NK-92 (cell line): ENCODE results near the gene TUBA4B.

Experiments
- DNase-seq: peaks from one replicate; lab custom pipeline; 2025; ENCODE audit not compliant: unreplicated experiment; lab: John Stamatoyannopoulos, UW

The TUBA4B gene

GRCh38 chr2:219252900-219253752 is at the start of gene TUBA4B:
Gene TUBA4B (plus strand): TSS chr2:219253243. CDS start chr2:219253408, 165 bp downstream.
- DNase-seq: no peak

- no peak for DNase-seq
Measured at GRCh38 chr2:219204425-219205164, 48.4 kb upstream of the TUBA4B start.

- no peak for DNase-seq
Measured at GRCh38 chr2:219205165-219205538, 47.9 kb upstream of the TUBA4B start.

GRCh38 chr2:219205981-219206327 is 47.1 kb upstream of the TUBA4B start:
- no peak for DNase-seq

- DNase-seq: peak; percentile 67
Measured at GRCh38 chr2:219206328-219207133, 46.5 kb upstream of the TUBA4B start, which contains the start of gene ZFAND2B. Gene ZFAND2B (plus strand): TSS chr2:219206782. CDS start chr2:219206988, 206 bp downstream.

GRCh38 chr2:219207134-219207883 is 45.7 kb upstream of the TUBA4B start:
- no peak for DNase-seq

- DNase-seq: no peak
Measured at GRCh38 chr2:219207884-219208740, 44.9 kb upstream of the TUBA4B start.

- no peak for DNase-seq
Measured at GRCh38 chr2:219209236-219210195, 43.5 kb upstream of the TUBA4B start.

- no peak for DNase-seq
Measured at GRCh38 chr2:219210196-219210885, 42.7 kb upstream of the TUBA4B start.

- DNase-seq: no peak
Measured at GRCh38 chr2:219210886-219211362, 42.1 kb upstream of the TUBA4B start.

GRCh38 chr2:219213026-219213415 is 40.0 kb upstream of the TUBA4B start:
- no peak for DNase-seq

GRCh38 chr2:219213486-219214071 is 39.5 kb upstream of the TUBA4B start:
- DNase-seq: no peak

GRCh38 chr2:219214141-219214540 is 38.9 kb upstream of the TUBA4B start:
- DNase-seq: no peak

GRCh38 chr2:219214786-219215185 is 38.3 kb upstream of the TUBA4B start:
- DNase-seq: no peak

- no peak for DNase-seq
Measured at GRCh38 chr2:219215871-219216534, 37.0 kb upstream of the TUBA4B start.

- DNase-seq: no peak
Measured at GRCh38 chr2:219216535-219216915, 36.5 kb upstream of the TUBA4B start.

- DNase-seq: no peak
Measured at GRCh38 chr2:219218217-219218731, 34.8 kb upstream of the TUBA4B start.
